Stimulated activated CD4-positive, alpha-beta T cell treated with anti-CD3 and anti-CD28 coated beads, Interleukin-4, amount 100 ng/mL, for 1 hour (primary cell): ENCODE measurements around the gene TRIAP1.
"Not testable (repeated sequence)": the region's sequence is repeated elsewhere in the genome, so short reads cannot be mapped to it uniquely, and the experiment has no call there.

Experiments
- DNase-seq: peaks from one replicate; pipeline ENCODE4 v3.0.0-alpha.2; 2020

Gene TRIAP1

DNA sequence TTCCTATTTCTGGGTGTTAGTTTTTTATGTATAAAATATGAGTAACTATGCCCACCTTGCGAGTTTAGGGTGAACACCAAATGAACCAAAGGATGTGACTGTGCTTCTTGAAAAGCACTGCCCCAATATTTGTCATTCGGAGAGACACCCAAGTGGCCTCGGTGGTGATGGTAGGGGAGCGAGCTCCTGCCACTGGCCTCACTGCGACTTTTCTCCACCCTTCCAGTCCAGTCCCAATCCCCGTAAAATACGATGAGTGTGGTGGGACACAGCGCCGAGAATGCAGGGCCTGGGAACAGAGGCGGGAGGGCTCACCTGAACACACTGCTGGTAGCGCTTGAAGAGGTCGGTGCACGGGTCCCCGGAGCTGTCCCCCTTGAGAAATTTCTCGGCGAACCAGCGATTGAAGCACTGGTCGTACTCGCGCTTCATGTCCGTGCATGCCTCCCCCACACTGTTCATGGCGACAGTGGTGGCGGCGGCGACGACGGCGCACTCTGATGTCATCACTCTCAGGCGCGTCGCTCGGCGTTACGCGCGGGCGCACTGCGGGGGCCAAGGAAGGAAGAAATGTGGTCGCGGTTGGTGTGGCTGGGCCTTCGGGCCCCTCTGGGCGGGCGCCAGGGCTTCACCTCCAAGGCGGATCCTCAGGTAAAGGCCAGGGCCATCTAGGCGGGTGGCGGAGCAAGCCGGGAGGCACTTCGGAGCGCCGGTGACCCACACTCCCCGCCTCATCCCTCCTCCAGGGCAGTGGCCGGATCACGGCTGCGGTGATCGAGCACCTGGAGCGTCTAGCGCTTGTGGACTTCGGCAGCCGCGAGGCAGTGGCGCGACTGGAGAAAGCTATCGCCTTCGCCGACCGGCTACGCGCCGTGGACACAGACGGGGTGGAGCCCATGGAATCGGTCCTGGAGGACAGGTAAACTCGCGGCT, at the start of gene TRIAP1, which contains the start of gene GATC:
TSS of gene TRIAP1 (minus strand) at position 474 of the 933 bp plus-strand sequence. CDS start at position 462, 12 bp downstream.
TSS of gene GATC (plus strand) at position 534 of the 933 bp plus-strand sequence. CDS start at position 571, 37 bp downstream.
- peak; percentile 88 for DNase-seq

DNA sequence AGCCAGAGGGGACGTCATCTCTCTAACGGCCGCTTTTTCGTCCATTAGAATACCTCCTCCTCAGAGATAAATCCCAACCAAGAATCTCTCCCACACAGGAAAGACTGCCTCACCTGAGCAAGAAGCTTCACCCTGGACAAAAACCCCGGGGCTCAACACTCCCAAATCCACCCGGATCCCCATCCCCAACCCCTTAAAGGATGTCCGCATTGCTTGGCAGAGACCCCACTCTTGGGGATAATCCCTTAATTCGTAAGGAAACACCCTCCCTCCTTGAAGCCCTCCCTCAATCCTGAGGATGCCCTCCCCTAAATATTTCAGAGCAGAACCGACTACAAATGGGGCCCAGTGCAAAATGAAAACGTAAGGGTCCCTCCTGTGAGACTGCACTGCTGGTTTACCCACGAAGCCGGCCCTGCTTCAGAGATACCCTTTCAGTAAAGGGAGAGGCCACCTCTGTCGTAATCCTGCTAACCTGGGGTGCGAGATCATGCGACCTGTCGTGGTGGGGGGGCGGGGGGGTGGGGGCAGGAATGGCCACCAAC, 49.1 kb upstream of the TRIAP1 start:
- DNase-seq = no peak

DNA sequence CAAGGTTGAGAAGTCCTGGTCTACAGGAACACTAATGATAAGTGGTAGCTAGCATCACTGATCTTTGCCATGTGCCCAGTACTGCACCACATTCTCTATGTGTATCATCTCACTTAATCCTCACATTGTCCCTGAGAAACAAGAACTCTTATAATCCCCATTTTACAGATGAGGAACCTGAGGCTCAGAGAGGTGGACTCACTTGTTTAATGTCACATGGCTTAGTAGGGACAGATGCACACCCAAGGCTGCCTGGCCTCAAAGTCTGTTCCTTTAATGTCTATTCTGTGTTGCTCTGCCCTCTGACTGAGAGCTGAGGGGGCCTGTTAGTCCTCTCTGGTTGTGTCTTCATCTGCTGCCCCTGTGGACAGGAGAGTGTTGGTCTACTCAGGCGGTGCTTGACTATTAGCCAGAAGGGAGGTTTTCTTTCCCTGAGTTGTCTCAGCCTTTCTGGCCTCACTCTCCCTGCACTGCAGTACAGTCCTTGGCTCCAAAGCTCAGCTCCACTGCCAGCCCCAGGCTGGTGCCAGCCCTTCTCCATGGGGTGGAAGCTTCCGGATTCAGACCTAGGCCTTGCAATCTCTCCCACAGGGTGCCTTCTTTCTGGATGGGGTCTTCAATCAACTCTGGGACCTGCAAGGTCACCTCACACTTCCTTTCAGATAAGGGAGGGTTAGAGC, 44.8 kb upstream of the TRIAP1 start:
- no peak for DNase-seq

DNA sequence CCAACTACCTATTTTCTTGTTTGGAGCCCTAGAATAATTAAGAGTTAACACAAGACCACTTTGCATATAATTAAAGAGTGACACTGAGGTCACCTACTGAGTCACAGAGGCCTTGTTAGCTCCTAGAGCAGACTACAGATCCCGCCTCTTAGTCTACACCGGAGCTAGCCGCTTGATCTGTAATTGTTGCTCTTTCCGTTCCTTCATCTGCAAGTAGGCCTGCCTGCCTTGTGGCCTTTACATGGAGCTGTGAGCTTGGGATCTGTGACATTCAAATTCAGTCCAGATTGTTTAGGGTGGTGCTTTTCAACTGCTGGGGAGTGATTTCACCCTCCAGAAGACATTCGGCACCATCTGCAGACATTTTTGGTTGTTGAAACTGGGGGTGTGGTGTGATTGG, 44.1 kb upstream of the TRIAP1 start:
- no peak for DNase-seq

DNA sequence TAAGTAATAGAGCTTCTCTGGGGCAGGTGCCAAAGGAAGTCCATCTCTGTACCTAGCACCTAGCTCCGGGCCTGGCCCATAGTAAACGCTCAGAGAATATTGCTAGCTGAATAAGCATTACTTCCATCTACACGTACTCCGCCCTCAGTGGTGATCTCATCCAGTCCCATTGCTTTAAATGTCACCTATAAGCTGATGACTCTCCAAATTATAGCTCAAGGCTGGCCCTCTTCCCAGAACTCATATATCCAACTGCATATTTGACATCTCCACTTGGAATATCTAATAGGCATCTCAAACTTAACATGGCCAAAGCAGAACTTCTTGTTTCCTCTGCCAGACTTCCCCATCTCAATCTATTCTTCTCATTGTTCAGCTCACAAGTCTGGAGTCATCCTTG, 42.8 kb upstream of the TRIAP1 start:
- DNase-seq = no peak

DNA sequence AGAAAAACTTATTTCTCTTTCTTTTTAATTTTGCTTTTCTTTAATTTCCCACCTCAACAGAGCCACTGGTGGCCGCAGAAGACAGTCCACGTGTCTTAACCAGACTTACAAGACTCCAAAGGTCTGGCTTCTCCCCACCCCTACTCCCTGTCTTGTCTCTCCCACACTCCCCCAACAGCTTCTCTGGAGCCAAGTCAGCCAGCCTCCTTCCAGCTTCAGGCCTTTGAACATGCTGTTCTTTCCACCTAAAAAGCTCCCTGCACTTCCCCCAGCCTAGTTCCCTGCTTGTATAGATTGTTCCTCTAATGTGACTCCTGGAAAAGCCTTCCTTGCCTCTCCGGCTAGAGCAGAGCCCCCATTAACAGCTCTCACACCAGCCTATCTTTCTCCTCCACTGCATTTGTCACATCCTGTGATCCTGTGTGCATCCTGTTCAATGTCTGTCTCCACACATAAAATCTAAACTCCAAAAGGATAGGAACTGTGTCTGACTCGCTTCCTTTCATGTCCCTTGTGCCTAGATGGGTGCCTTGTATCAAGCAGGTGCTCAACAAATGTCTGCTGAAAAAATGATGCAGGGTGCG, 42.0 kb upstream of the TRIAP1 start:
- DNase-seq = no peak

DNA sequence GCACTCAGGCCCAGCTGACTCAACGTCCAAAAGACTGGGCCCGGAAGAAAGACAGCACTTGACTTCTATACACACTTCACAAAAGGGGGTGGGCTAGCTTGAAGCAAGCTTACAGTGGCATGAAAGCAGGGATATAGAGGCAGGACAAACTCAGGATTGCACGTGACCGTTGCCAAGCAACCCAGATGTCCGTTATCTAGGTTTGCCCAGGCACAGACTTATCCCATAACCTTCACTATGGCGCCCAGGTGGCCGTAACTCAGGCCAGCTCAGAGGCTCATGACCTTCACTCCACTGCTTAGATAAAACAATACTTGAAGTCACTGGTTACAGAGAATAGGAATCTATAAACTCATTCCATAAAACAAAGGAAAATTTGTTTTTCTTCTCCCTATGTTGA, 41.4 kb upstream of the TRIAP1 start:
- not testable (repeated sequence) for DNase-seq

DNA sequence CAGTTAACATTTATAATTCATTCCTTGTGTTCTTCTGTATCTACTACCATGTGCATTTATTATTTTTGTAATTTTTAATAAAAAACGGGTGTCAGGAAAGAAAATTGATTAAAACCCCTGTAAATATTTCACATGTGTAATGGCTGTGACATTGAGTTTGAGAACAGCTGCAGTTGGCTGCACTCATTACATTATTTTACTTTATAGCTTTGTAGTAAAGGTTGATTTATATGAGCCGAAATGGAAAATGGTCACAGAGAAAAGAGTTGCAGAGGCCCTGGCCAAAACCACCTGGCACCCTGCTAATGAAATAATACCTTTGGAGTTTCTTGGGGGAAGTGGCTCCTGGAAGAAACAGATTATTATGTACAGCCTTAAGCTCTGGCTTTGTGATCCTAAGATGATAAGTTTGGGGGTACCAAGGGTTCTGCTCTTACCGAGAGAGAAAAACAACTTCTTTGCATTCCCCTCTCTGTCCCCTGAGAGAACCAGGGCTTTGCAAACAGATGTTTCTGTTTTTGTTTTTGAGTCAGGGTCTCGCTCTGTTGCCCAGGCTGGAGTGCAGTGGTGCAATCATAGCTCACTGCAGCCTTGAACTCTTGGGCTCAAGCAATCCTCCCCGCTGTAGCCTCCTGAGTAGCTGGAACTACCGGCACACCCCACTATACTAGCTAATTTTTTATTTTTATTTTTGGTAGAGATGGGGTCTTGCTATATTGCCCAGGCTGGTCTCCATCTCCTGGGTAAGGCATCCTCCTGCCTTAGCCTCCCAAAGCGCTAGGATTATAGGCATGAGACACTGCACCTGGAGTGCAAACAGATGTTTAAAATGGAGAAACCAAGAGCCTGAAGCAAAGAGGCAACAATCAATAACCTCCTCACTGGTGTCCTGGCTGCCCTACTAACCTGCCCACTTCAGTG, 40.0 kb upstream of the TRIAP1 start:
- no peak for DNase-seq

DNA sequence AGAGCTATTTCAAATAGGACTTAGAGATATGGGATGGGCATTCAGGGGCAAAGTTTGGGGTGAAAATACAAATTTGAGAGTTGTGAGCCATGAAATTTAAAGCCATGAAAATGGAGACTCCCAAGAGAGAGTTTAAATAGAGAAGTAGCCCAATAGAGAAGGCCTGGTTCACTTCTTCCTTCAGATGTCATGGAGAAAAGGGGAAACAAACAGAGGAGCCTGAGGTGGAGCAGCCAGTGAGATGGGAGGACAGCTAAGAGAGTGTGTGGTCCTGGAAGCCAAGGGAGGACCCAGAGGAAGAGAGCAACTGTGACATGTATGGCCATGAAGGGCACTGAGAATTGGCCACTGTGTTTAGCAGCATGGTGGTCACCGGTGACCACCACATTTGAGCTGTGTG, 37.4 kb upstream of the TRIAP1 start:
- DNase-seq = no peak

DNA sequence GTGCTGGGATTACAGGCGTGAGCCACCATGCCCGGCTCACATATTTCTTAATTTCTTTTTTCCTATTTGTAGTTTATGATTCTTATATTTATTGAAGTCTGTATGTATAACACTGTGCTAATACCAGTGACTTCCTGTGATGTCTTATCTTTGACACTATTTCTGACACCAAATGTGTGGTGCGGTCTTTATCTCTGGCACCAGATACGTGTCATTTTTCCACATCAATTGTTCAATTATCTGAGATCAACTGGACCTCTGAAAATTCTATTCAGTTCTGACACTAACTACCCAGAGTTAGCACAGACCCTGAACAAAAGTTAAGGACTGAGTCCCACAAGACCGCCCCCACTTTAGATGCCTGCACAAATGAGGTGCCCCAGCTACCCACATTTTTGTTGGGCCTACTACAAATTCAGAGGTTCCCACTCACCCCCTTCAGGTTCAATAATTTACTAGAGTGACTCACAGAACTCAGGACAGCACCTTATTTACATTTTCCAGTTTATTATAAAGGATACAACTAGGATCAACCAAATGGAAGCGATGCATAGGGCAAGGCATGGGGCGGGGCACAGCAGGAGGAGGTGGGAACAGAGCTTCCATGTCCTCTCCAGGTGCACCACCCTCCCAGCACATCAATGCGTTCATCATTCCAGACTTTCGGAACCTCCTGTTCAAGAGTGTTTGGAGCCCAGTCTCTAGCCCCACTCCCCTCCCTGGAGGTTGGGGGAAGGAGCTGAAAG, 35.0 kb upstream of the TRIAP1 start:
- no peak for DNase-seq

DNA sequence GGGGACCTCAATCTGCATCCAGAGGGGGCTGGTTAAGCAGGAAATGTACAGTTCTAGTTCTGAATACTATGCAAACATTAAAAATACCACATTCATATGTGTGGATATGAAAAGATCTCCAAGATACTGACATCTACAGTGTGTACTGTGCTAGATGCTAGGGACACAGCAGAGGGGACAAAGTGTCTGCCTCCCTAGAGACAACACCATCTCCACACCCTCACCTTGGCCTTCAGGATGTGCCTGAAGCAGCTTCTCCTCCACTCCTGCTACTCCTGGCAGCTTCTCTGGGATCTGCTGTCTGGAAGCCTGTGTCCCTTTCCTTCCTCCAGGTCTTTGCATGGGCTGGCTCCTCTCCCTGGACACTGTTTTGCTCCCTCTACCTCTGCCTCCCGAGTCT, 34.0 kb upstream of the TRIAP1 start:
- DNase-seq = no peak

DNA sequence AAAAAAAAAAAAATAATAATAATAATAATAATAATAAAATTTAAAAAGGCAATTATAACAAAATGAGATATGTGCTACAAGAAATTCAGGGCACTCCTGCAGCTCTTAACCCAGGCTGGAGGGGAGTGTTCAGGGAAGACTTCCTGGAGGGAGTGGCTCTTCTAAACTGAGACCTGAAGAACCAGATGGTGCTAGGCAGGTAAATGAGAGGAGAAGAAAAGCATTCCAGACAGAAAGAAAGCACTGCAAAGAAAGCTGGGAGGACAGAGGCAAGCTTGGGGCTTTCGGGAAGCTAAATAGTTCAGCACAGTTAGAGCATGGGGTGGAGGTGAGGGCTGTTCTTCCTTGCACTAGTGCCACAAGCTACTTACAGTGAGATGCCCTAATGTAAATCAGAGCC, 33.3 kb upstream of the TRIAP1 start:
- DNase-seq = no peak

DNA sequence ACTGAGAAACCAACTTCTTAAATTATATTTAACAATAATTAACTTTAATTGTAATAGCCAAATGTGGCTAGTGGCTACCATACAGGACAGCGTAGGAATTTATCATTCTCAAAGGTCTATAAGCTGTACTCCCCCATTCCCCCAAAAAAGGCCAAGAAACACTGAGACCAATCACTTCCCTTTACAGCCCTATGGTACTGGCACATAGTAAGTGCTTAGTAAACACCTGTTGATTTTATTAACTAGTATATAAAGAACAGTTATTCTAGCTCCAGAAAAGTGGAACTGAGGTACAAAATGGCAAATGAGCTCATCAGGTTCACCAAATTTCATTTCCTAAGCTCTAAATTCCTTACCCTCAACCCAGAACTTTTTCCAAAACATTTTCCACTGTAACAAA, 29.5 kb upstream of the TRIAP1 start:
- DNase-seq = no peak

DNA sequence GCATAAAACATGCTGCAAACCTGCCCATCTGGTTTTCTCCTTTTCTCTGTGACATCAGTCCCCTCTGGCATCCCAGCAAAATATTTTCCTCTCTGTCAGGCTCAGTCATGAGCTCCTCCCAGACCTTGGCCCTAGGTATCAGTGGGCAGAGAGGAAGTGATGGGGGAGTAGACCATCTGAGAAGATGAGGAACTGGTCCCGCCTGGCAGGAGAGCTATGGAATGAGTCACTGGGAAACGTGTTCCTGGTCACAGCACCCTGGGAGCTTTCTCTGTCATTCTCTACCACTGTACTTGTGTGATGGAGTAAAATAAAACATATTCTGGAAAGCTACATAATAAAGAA, 28.4 kb upstream of the TRIAP1 start:
- no peak for DNase-seq

DNA sequence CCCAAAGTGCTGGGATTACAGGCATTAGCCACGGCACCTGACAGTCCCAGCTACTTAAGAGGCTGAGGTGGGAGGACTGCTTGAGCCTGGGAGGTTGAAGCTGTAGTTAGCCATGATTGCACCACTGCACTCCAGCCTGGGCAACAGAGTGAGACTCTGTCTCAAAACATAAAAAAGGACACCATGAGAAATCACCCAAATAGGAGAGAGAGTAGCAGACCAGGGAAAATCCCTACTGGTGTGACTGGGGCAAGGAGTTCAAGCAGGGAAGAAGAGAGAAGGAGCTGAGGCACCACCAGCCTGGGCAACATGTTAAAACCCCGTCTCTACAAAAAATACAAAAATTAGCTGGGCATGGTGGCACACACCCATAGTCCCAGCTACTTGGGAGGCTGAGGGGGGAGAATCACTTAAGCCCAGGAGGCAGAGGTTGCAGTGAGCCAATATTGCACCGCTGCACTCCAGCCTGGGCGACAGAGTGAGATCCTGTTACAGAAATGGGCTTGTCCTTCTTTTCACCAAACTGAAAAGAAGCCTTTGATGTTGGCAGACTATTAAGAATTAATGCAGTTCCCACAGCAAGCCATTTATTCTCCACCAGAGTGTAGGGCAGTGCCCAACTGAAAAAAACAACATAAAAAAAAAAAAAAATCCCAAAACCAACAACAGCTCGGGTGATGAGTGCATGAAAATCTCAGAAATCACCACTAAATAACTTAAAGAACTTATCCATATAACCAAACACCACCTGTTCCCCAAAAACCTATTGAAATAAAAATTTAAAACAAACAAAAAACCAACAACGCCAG, 27.8 kb upstream of the TRIAP1 start:
- DNase-seq = no peak

DNA sequence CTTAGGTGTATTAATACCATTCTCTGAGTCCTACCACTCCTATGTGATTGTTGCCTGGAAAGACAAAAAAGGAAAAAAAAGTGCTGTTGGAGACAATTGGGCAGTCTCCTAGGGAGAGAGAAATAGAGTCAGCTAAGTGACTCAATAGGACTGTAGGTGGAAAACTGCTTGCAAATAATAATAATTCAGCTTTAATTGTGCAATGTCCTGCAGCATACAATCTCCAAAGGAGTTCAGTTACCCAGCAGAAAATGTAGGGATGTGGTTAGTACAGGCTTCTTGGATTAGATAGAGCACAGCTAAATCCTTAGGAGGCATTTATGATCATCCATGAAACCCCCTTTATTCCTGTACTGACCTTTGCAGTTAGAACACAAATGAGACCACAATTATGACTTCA, 26.3 kb upstream of the TRIAP1 start:
- no peak for DNase-seq

DNA sequence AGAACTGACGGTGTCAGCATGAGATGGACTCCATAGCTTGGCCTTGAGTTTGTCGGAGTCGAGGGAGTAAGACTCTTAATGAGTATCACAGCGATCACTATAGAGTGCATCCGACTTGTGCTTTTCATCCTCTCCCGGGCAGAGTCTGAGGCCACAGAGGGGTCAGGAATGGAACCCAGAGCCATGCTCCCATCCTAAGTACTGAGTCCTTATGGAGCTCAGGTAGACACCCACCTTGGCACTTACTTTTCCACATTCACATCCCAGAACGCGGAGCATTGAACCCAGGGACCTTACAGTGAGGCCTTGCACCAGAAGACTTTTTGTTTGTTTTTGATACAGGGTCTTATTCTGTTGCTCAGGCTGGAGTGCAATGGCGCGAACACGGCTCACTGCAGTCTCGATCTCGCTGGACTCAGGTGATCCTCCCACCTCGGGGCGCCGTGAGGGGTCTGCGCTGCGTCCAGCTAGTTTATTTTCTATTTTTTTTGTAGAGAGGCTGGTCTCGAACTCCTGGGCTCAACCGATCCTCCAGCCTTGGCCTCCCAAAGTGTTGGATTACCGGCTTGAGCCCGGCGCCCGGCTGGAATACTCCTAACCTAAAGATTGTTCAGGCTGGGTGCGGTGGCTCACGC, 24.1 kb upstream of the TRIAP1 start:
- no peak for DNase-seq

DNA sequence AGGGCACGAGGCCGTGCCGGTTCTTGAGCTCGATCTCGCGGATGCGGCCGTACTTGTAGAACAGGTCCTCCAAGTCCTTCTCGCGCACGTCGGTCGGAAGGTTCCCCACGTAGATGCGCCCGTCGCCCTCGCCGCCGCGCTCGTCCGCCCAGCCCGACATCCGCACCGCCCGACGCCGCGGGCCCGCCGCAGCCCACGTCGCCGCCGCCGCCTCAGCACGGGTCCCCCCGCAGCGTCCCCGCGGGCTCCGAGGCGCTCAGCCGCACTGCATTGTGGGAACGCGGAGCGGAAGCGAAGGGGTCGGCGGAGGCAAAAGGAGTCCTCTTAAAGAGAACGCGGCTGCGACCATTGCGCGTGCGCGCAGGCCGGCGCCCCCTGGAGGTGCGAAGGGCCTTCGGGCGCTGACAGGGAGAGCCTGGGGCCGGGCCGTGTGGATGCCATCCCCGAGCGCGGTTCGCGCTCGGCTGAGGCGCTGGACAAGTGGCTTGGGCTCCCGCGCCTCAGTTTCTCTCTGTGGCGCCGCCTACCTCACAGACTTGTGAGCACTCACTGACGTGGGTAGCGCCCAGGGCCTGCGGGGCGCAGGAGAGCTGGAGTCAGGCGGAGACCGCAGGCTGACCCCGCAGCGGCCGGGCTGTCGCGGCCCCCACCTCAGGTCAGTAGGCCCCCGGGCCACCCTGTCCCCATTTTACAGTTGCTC, 23.4 kb upstream of the TRIAP1 start, which contains the start of gene SRSF9:
TSS of gene SRSF9 (minus strand) at position 299 of the 700 bp plus-strand sequence. CDS start at position 160, 139 bp downstream.
- DNase-seq = peak; percentile 98

DNA sequence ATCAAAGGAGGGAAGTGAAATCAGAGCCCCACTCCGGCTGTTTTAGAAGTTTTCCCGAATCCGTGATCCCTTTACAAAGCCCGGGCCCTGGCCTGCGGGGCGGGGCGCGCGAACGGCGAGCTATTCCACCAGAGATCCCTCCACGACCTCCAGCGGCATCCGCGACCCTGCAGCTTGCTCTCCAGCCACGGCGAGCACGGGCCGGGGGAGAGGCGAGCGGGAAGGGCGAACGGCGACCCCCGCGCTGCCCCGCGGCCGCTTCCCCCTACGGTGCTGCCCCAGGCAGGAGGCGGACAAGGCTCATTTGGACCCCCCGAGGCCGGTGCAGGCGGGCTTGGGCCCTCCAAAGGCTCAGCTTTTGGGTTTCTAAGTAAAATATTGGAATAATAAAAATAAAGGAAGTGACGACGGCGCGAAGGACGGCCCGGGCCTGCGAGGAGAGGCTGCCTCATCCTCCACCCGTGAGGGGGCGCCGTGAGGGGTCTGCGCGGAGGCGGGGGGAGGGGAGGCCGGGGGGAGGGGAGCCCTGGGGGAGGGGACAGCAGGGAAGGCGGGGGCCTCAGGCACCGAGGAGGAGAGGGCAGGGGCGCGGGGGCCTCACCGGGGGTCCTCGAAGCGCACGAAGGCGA, 22.8 kb upstream of the TRIAP1 start:
- peak; percentile 59 for DNase-seq
